Upper lobe of left lung (tissue), 4 donors: ENCODE results near the gene ZACN.

ENCODE experiments used
- EP300 ChIP-seq, 4 donors: sonication (generic); formaldehyde crosslinking; IDR thresholded peaks; one replicate each; pipeline ENCODE4 v1.5.1; 2017; ENCODE audit warnings: antibody characterized with exemption in 4 of 4, control low read depth in 2 of 4
- POLR2A ChIP-seq, 4 donors: fragments of 450-650 bp; IDR thresholded peaks; one replicate each; pipeline ENCODE4 v1.5.1; 2016 to 2017; ENCODE audit warnings: antibody characterized with exemption in 4 of 4, mild to moderate bottlenecking in 2 of 4
- POLR2AphosphoS5 ChIP-seq, 2 donors: sonication (generic); formaldehyde crosslinking; IDR thresholded peaks; one replicate each; pipeline ENCODE4 v1.5.1; 2017; ENCODE audit warnings: antibody characterized with exemption in 2 of 2
- TF ChIP-seq, protein P1 (sequence below), 6 experiments: fragments of 450-650 bp in 4 of 6; fragments of 200-600 bp in 2 of 6; sonication (generic) in 2 of 6; IDR thresholded peaks; one replicate each; pipeline ENCODE4 v1.5.1; 2016 to 2019; ENCODE audit warnings: antibody characterized with exemption in 6 of 6

DNA sequence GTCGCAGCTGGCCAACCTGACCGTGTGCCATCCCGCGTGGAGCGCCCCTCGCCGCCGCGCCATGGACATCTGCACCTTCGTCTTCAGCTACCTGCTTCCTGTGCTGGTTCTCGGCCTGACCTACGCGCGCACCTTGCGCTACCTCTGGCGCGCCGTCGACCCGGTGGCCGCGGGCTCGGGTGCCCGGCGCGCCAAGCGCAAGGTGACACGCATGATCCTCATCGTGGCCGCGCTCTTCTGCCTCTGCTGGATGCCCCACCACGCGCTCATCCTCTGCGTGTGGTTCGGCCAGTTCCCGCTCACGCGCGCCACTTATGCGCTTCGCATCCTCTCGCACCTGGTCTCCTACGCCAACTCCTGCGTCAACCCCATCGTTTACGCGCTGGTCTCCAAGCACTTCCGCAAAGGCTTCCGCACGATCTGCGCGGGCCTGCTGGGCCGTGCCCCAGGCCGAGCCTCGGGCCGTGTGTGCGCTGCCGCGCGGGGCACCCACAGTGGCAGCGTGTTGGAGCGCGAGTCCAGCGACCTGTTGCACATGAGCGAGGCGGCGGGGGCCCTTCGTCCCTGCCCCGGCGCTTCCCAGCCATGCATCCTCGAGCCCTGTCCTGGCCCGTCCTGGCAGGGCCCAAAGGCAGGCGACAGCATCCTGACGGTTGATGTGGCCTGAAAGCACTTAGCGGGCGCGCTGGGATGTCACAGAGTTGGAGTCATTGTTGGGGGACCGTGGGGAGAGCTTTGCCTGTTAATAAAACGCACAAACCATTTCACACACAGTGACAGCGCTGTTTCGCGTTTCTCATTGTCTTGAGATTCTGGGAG is 2.0 kb upstream of the ZACN start:
- TF ChIP-seq EP300 (IDR thresholded peaks at IDR 0.05) (no peak), POLR2A (IDR thresholded peaks at IDR 0.05) (no peak), POLR2AphosphoS5 (IDR thresholded peaks at IDR 0.05) (no peak)
- TF ChIP-seq, protein P1, sequence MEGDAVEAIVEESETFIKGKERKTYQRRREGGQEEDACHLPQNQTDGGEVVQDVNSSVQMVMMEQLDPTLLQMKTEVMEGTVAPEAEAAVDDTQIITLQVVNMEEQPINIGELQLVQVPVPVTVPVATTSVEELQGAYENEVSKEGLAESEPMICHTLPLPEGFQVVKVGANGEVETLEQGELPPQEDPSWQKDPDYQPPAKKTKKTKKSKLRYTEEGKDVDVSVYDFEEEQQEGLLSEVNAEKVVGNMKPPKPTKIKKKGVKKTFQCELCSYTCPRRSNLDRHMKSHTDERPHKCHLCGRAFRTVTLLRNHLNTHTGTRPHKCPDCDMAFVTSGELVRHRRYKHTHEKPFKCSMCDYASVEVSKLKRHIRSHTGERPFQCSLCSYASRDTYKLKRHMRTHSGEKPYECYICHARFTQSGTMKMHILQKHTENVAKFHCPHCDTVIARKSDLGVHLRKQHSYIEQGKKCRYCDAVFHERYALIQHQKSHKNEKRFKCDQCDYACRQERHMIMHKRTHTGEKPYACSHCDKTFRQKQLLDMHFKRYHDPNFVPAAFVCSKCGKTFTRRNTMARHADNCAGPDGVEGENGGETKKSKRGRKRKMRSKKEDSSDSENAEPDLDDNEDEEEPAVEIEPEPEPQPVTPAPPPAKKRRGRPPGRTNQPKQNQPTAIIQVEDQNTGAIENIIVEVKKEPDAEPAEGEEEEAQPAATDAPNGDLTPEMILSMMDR (IDR thresholded peaks at IDR 0.05), result no peak
